LHCN-M2 (cell line): ENCODE data around the gene LRRC43. TPM values are rescaled to one million over a fixed set of nuclear protein-coding genes. Genes with fewer than 3 reads are reported as not detected.
"Not testable (repeated sequence)": the region's sequence is repeated elsewhere in the genome, so short reads cannot be mapped to it uniquely, and the experiment has no call there.

ENCODE experiments used
- DNase-seq: peaks from one replicate; pipeline ENCODE4 v3.0.0-alpha.2; 2012; ENCODE audit warnings: low read depth
- total RNA-seq: library from RNA; depleted of rRNA; stranded (reverse); fragments of >200 nt; gene quantifications from 2 replicates; pipeline ENCODE4 v1.2.3, GENCODE V29; 2014

The LRRC43 gene
- total RNA-seq, 1 experiment from 2014 or later: not detected

GRCh38 chr12:122158700-122159285 is 24.1 kb upstream of the LRRC43 start:
- DNase-seq: no peak

- DNase-seq: no peak
Measured at GRCh38 chr12:122159882-122160281, 23.0 kb upstream of the LRRC43 start.

- DNase-seq: no peak
Measured at GRCh38 chr12:122160761-122161160, 22.2 kb upstream of the LRRC43 start.

GRCh38 chr12:122161682-122162081 is 21.2 kb upstream of the LRRC43 start:
- DNase-seq: no peak

- no peak for DNase-seq
Measured at GRCh38 chr12:122162976-122163375, 19.9 kb upstream of the LRRC43 start.

- no peak for DNase-seq
Measured at GRCh38 chr12:122166422-122167349, 16.2 kb upstream of the LRRC43 start.

GRCh38 chr12:122167356-122167925 is 15.5 kb upstream of the LRRC43 start:
- DNase-seq: no peak

- no peak for DNase-seq
Measured at GRCh38 chr12:122168492-122168891, 14.4 kb upstream of the LRRC43 start.

- DNase-seq: no peak
Measured at GRCh38 chr12:122171399-122171798, 11.5 kb upstream of the LRRC43 start.

GRCh38 chr12:122172262-122172939 is 10.5 kb upstream of the LRRC43 start:
- no peak for DNase-seq

GRCh38 chr12:122174155-122174845 is 8.6 kb upstream of the LRRC43 start, which contains the start of gene IL31:
Gene IL31 (minus strand): TSS chr12:122174221. CDS start chr12:122174172, 49 bp downstream.
- DNase-seq: no peak

- DNase-seq: not testable (repeated sequence)
Measured at GRCh38 chr12:122176473-122176872, 6.5 kb upstream of the LRRC43 start.

- no peak for DNase-seq
Measured at GRCh38 chr12:122183588-122183940, 641 bp downstream of the LRRC43 start.

GRCh38 chr12:122184517-122184916 is 1.6 kb downstream of the LRRC43 start:
- no peak for DNase-seq

- DNase-seq: no peak
Measured at GRCh38 chr12:122185079-122185478, 2.2 kb downstream of the LRRC43 start.

- DNase-seq: no peak
Measured at GRCh38 chr12:122185494-122186082, 2.7 kb downstream of the LRRC43 start.

GRCh38 chr12:122187466-122187865 is 4.5 kb downstream of the LRRC43 start:
- DNase-seq: no peak

GRCh38 chr12:122189626-122190475 is 6.9 kb downstream of the LRRC43 start:
- DNase-seq: no peak

- DNase-seq: peak; percentile 35
Measured at GRCh38 chr12:122190842-122191668, 8.1 kb downstream of the LRRC43 start.
